B cell (primary cell): ENCODE results near the gene EPN1.

ENCODE experiments used
- CTCF ChIP-seq: fragments of 200-600 bp; IDR thresholded peaks from one replicate; pipeline ENCODE4 v1.8.0; 2022; ENCODE audit warnings: antibody characterized with exemption, mild to moderate bottlenecking
- EZH2 ChIP-seq: IDR thresholded peaks from 2 replicates; pipeline ENCODE4 v1.6.1; 2012; ENCODE audit warnings: borderline replicate concordance, low read depth, mild to moderate bottlenecking, moderate library complexity, low read length; ENCODE audit not compliant: insufficient read depth, poor library complexity, severe bottlenecking

GRCh38 chr19:55644842-55645511 is 30.0 kb upstream of the EPN1 start:
- TF ChIP-seq CTCF (no peak), EZH2 (no peak)
